HG03442 (cell line): ENCODE data around the gene DPYD.

Experiments used
- ATAC-seq: cut with Tn5 transposase; IDR thresholded peaks from one replicate; pipeline ENCODE4 v1.9.1; 2021; ENCODE audit warnings: mild to moderate bottlenecking, moderate library complexity; ENCODE audit not compliant: unreplicated experiment

Gene DPYD

DNA sequence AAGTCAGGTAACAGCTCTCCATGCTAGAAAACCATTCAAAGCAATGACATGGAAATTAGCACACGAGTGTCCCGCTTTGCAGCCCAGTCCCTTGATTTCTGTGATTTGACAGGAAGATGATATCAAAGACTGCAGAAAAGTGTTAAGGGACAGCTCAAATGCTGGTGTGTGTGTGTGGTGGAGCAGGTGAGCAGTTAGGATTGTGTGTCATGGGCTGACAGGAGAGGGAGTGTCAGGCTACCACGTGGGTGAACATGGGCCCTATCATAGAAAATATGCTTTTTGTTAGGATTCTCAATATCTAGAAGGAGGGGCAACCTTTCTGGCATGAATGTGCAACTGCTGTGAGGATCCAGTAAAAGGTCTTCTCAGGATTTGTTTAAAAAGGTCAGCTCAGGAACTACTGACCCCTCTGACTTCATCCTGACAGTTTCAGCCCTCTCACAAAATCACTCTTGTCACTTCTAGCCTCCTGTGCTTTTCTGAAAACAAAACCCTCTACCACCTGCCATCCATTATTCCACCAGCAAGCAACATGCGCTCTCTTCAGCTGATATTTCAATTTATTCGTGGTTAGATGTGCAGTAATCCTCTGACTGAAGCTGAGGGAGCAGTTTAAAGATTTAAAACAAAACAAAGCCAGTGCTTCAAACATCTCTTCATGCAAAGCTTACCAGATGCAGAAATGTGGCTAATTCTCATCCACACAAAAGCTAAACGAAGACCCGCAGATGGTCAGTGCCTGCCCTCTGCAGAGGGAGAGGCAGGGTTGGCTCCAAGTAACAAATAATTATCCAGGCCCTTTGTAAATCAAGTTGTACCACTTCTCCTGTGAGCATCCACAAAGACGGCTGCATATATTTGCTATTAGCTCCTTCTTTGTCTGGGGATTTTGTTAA lies 801.3 kb downstream of the DPYD start:
- no peak for ATAC-seq

GRCh38 chr1:97114842-97115241 lies 806.0 kb downstream of the DPYD start:
- no peak for ATAC-seq

- ATAC-seq, result no peak
Measured at GRCh38 chr1:97112442-97112841, 808.4 kb downstream of the DPYD start.

- ATAC-seq, result no peak
Measured at GRCh38 chr1:97108179-97108578, 812.7 kb downstream of the DPYD start.

DNA sequence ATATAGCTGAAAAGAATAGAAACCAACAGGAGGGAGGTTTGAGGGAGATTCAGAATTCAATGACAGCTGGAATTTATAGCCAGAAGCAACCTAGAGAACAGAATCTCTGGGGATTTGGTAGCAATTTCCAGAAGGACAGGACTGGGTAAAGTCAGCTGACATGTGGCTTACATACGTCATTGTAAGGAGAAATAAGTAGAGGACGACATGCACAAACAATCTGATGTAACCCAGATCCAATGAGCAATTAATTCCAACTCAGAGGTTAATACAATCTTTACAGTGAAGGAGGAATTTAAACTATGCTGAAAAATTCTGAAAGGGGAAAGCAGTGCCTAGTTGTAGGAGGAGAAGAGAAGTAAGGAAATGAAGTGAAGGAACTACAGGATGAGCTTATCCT lies 815.3 kb downstream of the DPYD start:
- ATAC-seq, result no peak

DNA sequence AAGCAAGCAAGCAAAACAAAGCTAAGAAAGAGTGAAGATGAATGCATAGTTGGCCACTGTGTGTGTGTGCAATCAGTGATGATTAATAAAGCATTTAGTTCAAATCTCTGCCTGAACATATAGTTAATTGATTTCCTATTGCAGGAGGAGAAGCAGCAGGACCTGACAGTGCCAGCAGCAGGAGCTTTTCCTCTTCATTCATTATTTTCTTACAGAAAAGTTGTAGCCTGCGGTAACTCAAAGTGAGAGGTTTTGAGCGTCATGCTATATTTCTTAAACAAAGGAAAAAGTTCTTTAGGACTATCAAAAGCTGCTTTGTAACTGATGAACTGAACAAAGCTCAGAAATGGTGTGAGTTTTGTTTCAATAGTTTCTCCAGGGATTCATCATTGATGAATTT lies 819.3 kb downstream of the DPYD start:
- no peak for ATAC-seq

- ATAC-seq, result no peak
Measured at GRCh38 chr1:97097404-97097925, 823.4 kb downstream of the DPYD start.

- ATAC-seq, result no peak
Measured at GRCh38 chr1:97095764-97096163, 825.1 kb downstream of the DPYD start.

DNA sequence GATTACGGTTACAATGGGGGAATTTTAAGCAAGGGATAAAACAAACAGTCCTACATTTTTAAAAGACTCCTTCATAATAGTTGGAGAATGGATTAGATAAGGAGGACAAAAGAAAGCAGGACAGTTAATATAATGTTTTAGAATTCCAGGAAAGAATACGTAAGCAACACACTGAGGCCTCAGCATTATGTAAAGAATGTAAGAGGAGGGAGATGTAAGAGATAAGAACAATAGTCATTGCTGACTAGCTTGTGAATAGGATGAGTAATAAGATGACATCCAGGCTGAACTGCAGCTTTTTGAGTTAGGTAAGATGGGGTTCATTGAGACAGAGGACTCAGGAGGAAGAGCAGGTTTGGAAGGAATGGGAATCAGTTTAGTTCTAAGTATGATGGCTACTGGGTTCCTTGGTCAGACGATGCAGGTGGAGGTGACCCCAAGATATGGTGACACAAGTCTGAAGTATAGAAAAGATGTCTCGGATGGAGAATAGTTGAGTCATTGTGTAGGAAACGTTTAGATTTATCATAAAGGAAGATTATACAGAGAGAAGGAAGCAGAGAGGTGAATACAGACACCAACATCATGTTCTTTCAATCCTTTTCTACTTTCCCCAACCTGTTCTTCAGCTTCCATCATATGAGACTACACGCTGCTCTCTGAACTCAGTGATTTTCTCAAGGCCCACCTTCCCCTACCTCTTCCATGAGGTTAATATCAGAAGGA lies 826.4 kb downstream of the DPYD start:
- ATAC-seq, result no peak

DNA sequence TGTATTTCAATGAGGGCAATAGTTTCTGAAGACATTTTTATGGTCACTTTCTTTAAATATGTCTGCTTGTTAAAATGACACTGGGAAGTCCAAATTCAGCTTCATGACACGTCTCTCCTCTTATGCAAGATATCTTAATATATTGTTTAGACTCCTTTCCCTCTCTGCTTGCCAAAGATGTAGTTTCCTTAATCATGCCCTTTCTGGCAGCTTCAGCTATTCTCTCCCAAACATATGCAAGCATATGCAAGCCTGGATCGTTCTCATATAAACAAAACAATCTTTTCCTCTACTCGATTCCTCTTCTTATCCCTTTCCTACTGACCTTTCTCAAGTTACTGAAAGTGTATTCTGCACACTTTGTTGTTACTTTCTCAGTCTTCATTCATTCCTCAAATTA lies 827.1 kb downstream of the DPYD start:
- ATAC-seq, result no peak

DNA sequence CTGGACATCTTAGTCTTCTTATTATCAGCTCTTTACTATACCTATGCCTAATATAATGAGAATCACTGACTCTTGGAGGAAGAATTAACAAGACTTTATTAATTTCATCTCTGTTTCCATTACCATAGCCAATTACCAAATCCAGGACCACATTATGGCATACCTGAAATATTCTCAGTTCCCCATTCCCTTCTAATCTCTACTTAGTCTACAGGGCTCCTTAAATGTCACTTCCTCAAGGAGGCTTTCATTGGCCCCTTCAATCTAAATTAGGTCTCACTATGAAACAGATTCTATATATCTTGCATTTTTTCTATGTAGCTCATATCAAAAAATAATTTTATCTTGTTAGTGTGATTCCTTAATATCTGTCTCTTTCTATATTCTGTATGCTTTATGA lies 828.0 kb downstream of the DPYD start:
- no peak for ATAC-seq

DNA sequence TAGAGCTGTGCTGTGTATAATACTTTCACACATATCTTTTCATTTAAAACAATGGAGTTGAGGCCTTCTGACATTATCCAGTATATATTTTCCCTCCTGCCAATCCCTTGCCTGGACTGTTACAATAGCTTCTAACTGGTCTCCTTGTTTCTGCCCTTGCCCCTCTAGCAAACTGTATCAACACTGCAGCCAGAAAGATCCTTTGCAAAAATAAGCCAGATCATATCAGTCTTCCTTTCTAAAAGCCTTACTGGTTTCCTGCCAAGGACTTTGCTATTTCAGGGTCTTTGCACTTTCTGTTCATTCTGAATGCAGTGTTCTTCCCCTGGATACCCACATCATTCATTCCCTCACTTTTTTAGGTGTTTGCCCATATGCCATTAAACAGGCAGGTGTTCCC lies 829.2 kb downstream of the DPYD start:
- no peak for ATAC-seq

DNA sequence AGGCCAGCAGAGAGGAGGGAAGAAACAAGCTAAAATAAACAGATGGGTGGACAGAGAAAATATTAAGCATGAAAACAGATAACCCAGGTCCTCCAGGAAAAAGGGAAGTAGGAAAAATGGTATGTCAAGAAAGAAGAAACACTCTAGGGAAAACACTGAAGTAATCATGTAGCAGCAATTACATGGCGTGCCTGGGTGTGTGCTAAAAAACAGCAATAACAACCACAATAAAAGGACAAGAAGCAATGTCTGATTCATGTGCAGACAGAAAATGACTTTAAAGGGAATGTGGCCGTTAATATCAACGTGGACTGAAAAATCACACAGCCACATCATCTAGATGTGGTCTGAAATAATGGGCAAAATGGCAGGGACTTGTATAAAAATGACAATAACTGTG lies 829.6 kb downstream of the DPYD start:
- ATAC-seq, result no peak

- ATAC-seq, result no peak
Measured at GRCh38 chr1:97090725-97091124, 830.1 kb downstream of the DPYD start.

DNA sequence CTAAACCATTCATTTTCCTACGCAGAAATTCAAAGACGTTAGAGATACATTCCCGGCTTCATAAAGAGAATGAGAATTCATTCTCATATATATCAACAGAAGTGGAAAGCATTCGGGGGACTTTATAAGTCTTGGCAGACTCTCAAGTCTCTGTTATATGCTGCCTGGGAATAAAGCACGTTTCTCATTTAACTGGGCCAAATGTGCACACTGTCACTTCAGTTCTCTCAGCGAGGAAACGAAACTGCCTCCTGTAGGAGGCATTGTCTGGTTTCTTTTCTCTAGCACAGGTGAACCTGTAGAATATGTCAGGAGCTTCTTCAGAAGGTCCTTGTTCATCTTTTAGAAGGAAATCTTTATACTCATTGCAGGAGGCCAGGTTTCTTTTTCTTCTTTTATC lies 831.7 kb downstream of the DPYD start:
- ATAC-seq, result no peak

DNA sequence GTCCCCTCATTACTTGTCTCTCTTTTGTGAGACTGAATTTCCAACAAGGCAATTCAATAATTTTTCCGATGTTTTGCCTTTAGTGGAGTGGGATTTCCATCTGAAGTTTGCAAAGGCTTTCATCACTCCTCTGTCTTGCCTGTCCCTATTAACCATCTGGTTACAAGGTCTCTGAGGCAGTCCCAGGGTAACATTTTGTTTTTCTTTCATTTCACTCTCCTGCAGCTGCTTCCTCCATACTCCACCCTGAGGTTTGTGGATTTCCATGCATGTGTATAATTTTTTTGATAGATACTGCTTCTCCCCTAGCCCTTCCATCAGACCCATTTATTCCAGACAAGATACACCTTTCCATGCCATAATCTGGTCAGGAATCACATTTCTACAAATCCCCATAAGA lies 832.4 kb downstream of the DPYD start:
- ATAC-seq, result no peak

DNA sequence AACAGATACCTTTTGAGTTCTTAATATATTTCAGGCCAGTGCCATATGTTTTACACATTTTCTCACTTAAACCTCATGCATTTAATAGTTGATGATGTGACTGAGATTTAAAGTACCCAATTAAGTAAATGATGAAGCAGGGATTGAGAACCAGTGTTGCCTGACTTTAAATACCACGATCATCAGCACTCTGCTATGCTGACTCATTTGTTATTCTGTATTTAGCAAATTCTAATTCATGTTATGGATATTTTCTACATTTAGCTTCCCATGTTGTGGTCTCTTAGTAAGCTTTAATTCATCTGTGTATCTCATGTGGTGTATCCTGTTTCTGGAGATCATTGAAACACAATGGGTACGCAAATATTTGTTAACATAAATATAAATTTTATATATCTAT lies 836.3 kb downstream of the DPYD start:
- no peak for ATAC-seq

DNA sequence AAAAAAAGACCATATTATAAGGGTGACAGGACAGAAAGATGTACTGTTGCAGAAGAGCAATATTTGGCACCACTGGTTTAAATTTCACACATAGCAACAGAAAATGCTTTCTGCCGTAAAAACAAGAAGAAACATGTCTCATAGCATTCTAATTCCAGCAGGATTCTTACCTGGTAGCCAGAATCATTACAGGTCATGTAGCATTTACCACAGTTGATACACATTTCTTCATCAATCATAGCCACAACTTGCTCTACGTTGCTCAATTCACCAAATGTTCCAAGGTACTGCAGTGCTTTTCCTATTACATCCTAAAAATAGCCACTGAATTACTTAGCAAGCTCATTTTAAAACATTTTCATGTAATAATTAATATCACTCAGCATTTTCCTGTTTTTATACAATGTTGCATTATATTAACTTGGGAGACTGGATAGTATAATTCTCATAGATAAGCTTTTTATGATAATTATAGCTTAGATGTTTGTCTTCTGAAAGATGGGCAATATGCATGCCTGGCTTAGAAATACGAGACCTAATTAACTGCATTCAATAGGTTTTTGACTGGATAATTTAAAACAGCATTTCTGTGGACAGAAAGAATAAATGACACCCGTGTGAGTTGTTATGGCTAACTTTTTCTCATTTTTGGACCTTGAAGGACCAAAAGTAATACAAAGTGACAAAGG lies 838.5 kb downstream of the DPYD start:
- ATAC-seq, result no peak

- ATAC-seq, result no peak
Measured at GRCh38 chr1:97078872-97079271, 842.0 kb downstream of the DPYD start.

DNA sequence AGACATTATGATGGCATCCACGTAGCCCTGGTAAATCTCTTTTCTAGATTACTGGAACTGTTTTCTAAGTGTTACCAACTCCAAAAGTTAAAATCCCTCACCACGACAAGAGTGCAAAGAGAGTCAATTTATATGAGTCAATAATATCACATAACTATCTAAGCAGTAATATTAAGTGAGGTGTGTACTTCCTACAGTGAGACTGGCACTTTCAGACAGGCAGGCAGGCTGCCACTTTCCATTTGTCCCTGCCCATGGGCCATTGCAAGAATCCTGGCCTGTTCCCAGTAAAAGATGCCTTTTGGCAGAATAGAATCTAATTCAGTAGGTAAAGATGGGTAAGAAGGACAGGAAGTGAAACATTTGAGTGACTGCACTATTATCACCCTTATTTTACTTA lies 843.6 kb downstream of the DPYD start:
- no peak for ATAC-seq

DNA sequence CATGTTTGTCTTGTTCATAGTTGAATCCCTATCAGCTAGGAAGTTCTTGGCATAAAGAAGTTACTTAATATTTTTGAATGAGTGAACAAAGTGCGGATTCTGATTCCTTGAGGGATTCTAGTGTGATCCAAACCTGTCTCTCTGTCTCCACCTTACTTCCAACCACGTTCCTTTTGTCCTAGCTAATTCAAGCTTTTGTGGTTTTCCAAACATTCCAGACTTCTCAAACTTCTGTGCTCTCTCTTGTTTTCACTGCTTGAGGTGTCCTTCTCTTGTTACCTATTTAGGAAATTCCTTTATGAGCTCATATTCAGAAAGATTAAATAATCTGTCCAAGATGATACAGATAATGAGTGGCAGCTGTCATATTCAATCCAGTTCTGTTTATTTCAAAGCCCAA lies 846.1 kb downstream of the DPYD start:
- no peak for ATAC-seq

DNA sequence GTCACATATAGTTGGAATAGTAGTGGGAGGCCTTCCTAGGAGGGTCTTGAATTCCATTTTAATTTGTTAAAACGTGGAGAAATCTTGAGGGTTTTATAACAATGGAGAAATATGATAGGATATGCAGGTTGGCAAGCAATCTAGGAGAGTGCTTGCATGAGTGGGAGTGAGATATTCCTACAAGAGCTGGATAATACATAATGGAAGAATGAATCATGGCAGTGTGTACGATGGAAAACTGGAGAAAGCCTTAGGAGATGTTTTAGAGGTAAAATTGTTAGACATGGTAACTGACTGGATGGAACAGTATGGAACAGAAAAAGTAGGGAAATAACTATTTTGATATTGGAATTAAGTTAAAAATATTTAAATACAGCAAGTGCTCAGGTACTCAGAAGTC lies 846.9 kb downstream of the DPYD start:
- no peak for ATAC-seq
